ENCODE results near the gene MOG.

DNA sequence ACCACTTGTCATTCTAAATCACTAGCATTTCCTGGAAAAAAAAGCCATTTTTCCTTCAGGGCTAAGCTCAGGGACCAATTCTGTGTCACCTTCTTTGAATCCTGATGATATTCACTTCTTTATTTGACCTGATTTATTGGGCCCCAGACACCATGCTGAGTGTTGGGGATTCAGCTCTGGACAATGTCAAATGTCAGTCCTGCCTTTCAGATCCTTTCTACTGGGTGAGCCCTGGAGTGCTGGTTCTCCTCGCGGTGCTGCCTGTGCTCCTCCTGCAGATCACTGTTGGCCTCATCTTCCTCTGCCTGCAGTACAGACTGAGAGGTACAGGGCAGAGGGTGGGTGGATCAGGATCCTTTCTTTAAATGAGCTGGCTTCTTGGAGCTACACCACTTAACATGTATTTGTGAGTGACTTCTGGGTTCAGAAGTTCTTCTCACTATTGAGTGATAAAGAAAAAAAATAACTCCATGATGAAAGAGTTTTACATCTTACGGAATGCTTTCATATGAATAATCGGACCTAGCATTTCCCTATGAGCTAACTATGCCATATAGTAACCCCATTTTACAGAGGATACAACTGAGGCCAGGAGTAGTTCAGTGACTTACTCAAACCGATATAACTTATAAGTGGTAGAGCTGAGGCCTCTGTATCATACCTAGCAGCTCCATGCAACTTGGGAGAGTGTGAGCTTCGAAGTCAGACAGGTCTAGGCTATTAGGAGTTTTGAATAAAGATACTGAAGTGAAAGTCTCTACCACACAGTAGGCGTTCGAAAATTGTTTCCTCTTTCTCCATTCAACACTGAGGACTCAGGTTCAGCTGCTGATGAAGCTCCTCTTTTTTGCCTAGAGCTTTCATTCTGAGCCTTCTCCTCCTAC is 9.3 kb downstream of the MOG start:
- TF ChIP-seq, protein P1, sequence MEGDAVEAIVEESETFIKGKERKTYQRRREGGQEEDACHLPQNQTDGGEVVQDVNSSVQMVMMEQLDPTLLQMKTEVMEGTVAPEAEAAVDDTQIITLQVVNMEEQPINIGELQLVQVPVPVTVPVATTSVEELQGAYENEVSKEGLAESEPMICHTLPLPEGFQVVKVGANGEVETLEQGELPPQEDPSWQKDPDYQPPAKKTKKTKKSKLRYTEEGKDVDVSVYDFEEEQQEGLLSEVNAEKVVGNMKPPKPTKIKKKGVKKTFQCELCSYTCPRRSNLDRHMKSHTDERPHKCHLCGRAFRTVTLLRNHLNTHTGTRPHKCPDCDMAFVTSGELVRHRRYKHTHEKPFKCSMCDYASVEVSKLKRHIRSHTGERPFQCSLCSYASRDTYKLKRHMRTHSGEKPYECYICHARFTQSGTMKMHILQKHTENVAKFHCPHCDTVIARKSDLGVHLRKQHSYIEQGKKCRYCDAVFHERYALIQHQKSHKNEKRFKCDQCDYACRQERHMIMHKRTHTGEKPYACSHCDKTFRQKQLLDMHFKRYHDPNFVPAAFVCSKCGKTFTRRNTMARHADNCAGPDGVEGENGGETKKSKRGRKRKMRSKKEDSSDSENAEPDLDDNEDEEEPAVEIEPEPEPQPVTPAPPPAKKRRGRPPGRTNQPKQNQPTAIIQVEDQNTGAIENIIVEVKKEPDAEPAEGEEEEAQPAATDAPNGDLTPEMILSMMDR (IDR thresholded peaks at IDR 0.05): no peak
- no peak for TF ChIP-seq POLR2A (IDR thresholded peaks at IDR 0.05)
